WTC11 (cell line): ENCODE measurements around the gene MED15.

Source experiments
- SP1 ChIP-seq: sonication (generic); formaldehyde crosslinking; conservative IDR thresholded peaks from 2 replicates; pipeline ENCODE4 v1.8.1; 2022; ENCODE audit warnings: missing genetic modification reagents
- ZNF671 ChIP-seq: fragments of 250-450 bp; sonication (Bioruptor Pico); IDR thresholded peaks from 2 replicates; pipeline ENCODE4 v1.8.0; 2021; ENCODE audit warnings: mild to moderate bottlenecking

- no peak for TF ChIP-seq SP1 (CRISPR knock-in tag)
- TF ChIP-seq ZNF671 (CRISPR knock-in tag) = no peak
These were observed 34.6 kb upstream of the MED15 start for GRCh38 chr22:20472629-20473442.
